GM12875 (cell line): ENCODE data around the gene TBATA.

Source experiments
- H3K4me3 ChIP-seq: one replicate; pipeline ENCODE4 v1.5.1; 2011; ENCODE audit warnings: low read depth, low read length, control low read depth
- TF ChIP-seq, protein P1 (sequence below): IDR thresholded peaks from 2 replicates; pipeline ENCODE4 v1.5.1; 2011; ENCODE audit warnings: low read depth, mild to moderate bottlenecking, control low read depth, inconsistent platforms, low read length, moderate library complexity, borderline replicate concordance; ENCODE audit not compliant: insufficient read depth

TBATA gene

DNA sequence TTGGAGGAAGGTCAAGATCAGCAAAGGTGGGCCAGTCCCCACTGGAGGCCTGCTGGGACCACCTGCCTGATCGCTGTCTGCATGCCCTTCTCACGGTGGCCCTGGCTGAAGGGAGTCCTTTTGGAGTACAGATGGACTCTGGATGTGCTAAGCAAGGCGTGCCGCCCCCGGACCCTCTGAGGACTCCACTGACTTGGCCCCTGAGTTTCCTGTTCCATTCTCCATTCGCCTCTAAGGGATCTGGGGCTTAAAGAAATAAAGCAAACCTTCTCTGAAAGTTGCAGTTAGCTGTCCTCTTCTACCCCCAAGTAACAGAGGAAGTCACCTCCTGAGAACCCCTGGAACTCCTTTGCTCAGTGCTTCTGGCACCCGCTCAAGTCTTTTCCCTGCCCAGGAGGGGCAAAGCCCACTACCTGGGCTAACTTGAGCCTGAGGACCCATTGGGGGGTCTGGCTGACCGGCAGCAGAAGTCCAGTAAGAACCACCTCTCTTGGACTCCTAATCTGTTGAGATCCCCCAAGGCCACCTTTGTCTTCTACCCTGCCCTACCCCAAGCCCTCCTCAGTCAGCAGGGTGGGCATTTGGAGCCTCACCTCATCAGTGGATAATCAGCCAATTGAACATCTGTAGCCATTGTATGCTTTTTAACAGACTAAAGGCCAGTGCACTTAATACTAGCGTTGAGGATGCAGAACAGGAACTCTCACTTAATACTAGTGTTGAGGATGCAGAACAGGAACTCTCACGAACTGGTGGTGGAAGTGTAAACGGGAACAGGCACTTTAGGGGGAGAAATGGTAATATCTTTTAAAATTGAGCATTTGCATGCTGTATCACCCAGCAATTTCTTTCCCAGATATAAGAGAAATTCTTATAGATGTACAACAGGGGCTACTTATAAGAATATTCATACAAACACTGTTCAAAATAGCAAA, 2.2 kb downstream of the TBATA start:
- TF ChIP-seq, protein P1, sequence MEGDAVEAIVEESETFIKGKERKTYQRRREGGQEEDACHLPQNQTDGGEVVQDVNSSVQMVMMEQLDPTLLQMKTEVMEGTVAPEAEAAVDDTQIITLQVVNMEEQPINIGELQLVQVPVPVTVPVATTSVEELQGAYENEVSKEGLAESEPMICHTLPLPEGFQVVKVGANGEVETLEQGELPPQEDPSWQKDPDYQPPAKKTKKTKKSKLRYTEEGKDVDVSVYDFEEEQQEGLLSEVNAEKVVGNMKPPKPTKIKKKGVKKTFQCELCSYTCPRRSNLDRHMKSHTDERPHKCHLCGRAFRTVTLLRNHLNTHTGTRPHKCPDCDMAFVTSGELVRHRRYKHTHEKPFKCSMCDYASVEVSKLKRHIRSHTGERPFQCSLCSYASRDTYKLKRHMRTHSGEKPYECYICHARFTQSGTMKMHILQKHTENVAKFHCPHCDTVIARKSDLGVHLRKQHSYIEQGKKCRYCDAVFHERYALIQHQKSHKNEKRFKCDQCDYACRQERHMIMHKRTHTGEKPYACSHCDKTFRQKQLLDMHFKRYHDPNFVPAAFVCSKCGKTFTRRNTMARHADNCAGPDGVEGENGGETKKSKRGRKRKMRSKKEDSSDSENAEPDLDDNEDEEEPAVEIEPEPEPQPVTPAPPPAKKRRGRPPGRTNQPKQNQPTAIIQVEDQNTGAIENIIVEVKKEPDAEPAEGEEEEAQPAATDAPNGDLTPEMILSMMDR = no peak

DNA sequence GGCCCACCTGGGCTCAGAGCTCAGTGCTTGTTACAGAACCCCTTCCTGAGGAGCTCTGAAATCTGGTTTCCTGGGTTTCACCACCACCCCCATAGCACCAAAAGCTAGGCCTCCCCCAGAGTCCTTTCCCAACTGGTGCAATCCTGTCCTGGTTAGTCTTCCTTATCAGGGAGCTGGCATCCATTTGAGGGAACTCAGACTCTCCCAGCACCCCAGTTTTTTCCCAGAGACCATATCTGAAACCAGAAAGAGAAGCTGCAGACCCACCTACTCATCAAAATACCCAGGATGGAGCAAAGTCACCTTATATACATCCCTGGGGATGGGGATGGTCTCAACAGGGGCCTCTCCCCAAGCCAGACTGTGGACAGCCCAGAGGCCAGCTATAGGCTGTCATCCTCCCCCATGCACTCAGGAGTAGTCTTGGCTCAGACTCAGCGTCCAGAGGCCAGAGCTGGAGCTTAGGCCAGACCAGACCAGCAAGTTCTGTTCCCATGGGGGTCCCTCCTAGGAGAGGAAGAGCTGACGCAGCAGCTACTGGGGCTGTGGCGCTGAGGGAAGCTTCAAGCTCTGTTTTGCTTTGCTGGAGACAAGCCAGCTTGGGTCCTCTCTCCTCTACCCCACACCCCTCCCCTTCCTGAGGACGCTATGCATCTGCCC, 3.0 kb downstream of the TBATA start:
- TF ChIP-seq, protein P1 = no peak
- H3K4me3 ChIP-seq = no peak overlapping the region

More for the DNA sequence above, 2.2 kb downstream of the TBATA start:
- no peak overlapping the region for H3K4me3 ChIP-seq

DNA sequence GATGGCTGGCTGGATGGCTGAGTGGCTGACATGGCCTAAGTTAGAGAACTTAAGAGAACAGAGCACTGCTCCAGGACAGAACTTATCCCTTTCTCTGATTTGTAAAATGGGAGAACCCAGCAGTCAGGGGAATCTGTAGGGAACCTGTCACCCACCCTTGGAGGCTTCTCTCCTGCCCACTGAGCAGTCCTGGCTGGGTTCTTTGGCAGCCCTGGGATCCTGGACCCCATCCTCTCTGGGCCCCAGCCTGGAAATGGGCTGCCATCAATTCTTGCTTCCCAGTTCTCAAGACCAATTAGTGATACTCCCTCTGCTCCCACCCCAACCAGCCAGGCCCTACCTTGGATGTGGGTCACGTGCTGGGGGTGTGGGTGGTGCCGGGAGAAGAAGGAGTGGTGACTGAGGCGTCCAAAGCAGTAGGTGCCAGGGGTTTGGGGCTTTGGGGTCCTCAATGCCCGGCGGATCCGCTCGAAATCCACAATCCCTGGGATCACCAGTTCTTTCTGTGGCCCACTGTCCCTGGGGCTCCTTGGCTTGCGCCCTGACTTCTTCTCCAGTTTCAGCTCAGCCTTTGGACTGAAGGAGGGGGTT, 3.6 kb downstream of the TBATA start:
- H3K4me3 ChIP-seq = no peak overlapping the region
- TF ChIP-seq, protein P1 = no peak

DNA sequence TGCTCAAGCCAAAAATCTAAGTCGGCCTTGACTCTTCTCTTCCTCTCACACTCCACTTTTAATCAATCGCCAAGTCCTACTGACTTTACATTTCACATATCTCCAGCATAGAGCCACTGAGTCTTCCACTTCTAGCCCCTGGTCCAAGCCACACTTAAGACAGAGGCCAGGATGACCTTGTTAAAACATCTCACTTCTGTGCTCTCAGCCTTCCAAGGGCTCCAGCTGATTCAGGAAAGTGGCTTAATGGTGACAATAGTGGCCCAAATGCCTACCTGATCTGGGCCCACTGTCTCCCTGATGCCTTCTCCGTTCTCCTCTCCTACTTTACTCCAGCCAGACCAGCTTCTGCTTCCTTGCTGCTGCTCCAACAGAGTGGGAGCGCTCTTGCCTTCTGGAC, 4.4 kb downstream of the TBATA start:
- no peak overlapping the region for H3K4me3 ChIP-seq
- TF ChIP-seq, protein P1 = no peak

DNA sequence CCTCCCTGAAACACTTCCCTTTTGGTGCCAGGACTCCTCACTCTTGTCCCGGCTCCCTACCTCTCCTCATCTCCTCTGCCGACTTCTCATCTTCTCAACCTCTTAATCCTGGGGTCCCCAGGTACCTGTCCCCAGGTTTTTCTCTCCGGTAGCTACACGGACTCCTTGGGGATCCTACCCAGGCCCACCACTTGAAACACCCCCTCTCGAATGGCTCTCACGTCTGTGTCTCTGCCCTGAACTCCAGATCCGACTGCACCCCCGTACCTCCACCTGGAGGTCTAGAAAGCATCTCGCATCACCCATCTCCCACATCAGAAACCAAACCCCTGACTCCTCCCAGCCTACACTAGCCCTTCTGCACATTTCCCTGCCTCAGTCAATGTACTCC, 4.8 kb downstream of the TBATA start:
- H3K4me3 ChIP-seq = no peak overlapping the region
- TF ChIP-seq, protein P1 = no peak

DNA sequence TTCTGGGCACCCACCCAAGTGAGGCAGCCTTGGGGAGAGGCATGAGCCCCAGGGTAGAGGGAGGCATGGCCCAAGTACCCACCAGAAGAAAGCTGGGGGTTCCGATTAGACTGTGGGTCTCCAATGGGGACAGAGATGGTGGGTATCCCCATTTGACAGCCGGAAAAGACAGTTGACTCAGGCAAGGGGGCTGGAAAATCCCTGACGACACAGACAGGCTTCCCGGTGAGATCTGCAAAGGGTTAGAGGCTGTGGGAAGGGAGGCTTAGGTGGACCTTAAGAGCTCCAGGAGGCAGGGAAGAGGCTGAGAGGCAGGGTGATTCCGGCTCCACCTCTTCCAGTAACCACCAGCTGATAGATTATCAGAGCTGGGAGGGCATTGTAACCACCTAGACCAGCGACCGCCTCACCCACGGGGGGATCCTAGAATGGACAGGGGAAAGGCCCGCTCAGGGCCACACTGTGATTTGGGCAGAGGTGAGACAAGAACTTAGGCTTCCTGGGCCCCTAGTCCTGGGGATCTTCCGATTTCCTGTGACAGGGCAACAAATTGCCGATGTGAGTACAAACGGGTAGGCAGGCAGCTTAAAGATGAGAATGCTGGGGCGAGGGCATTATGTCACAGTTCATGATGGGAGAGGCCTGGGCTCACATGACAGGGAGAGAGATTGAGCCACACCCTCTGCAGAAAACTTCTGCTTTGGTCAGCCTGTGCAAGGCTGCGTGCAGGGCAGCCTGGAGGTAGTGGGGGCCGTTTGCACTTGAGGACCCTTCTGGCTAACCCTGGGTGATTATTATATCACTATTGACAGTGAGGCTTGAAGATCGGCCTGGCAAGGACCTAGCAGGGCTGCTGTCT, 5.4 kb downstream of the TBATA start:
- TF ChIP-seq, protein P1 = no peak
- H3K4me3 ChIP-seq = no peak overlapping the region
